DOHH2 (cell line): Measurements from ENCODE around the gene SLCO2A1.

ENCODE experiments used
- CTCF ChIP-seq: fragments of 200-600 bp; sonication (generic); IDR thresholded peaks from one replicate; pipeline ENCODE4 v1.5.1; 2014; ENCODE audit warnings: antibody characterized with exemption, mild to moderate bottlenecking, low read depth, low read length; ENCODE audit not compliant: poor library complexity, severe bottlenecking
- EZH2phosphoT487 ChIP-seq: fragments of 200-600 bp; sonication (generic); IDR thresholded peaks from 2 replicates; pipeline ENCODE4 v1.6.1; 2017; ENCODE audit warnings: borderline replicate concordance, mild to moderate bottlenecking, antibody characterized with exemption, low read length, moderate library complexity, mixed read lengths

- TF ChIP-seq CTCF (no peak), EZH2phosphoT487 (no peak)
Observed at GRCh38 chr3:133967992-133968892, 61.5 kb downstream of the SLCO2A1 start.
